Neural cell (in vitro differentiated cells): ENCODE measurements around the gene LCLAT1. TPM values are rescaled to one million over a fixed set of nuclear protein-coding genes. Genes with fewer than 3 reads are reported as not detected.

Experiments
- H2AFZ ChIP-seq: fragments of 200-600, 300-800 bp; sonication (generic), shearing (Covaris generic); 2 replicates; pipeline ENCODE4 v1.6.0; 2014; ENCODE audit warnings: low read depth, mild to moderate bottlenecking, antibody characterized with exemption, low read length, moderate library complexity
- H3F3A ChIP-seq: fragments of 200-600 bp; shearing (Covaris generic); 2 replicates; pipeline ENCODE4 v1.6.1; 2016; ENCODE audit warnings: mild to moderate bottlenecking, moderate library complexity, mixed read lengths, antibody characterized with exemption, low read length; ENCODE audit not compliant: insufficient read depth, poor library complexity, severe bottlenecking
- H3K27ac ChIP-seq: fragments of 200-600, 300-800 bp; sonication (generic), shearing (Covaris generic); 2 replicates; pipeline ENCODE4 v1.5.1; 2014; ENCODE audit warnings: mild to moderate bottlenecking, low read length, moderate library complexity
- H3K27me3 ChIP-seq: fragments of 300-800, 200-600 bp; sonication (generic), shearing (Covaris generic); 2 replicates; pipeline ENCODE4 v1.6.0; 2014; ENCODE audit warnings: mild to moderate bottlenecking, low read depth, low read length, moderate library complexity; ENCODE audit not compliant: insufficient read depth
- H3K36me3 ChIP-seq: fragments of 300-800, 200-600 bp; sonication (generic), shearing (Covaris generic); 2 replicates; pipeline ENCODE4 v1.5.1; 2014; ENCODE audit warnings: mild to moderate bottlenecking, antibody characterized with exemption, low read length, moderate library complexity; ENCODE audit not compliant: insufficient read depth
- H3K4me2 ChIP-seq: fragments of 300-800, 200-600 bp; sonication (generic), shearing (Covaris generic); 2 replicates; pipeline ENCODE4 v1.6.0; 2014; ENCODE audit warnings: mild to moderate bottlenecking, low read length
- H3K4me3 ChIP-seq: fragments of 300-800, 200-600 bp; sonication (generic), shearing (Covaris generic); 2 replicates; pipeline ENCODE4 v1.5.1; 2014; ENCODE audit warnings: mild to moderate bottlenecking, low read length, moderate library complexity
- H3K79me2 ChIP-seq: fragments of 200-600 bp; shearing (Covaris generic); replicated peaks from 2 replicates; pipeline ENCODE4 v1.6.0; 2014; ENCODE audit warnings: mild to moderate bottlenecking, low read length, moderate library complexity; ENCODE audit not compliant: insufficient read depth
- H3K9ac ChIP-seq: fragments of 300-800, 200-600 bp; sonication (generic), shearing (Covaris generic); 2 replicates; pipeline ENCODE4 v1.6.1; 2016; ENCODE audit warnings: mild to moderate bottlenecking, low read length, mixed read lengths
- H3K9me2 ChIP-seq: fragments of 200-600 bp; shearing (Covaris generic); 2 replicates; pipeline ENCODE4 v1.6.1; 2016; ENCODE audit warnings: mild to moderate bottlenecking, low read length, mixed read lengths; ENCODE audit not compliant: insufficient read depth
- H3K9me3 ChIP-seq: fragments of 200-600, 300-800 bp; sonication (generic), shearing (Covaris generic); 2 replicates; pipeline ENCODE4 v1.6.1; 2016; ENCODE audit warnings: mild to moderate bottlenecking, mixed run types, low read length, moderate library complexity, mixed read lengths
- H4K20me1 ChIP-seq: fragments of 200-600 bp; shearing (Covaris generic); 2 replicates; pipeline ENCODE4 v1.6.1; 2016; ENCODE audit warnings: mild to moderate bottlenecking, mixed run types; ENCODE audit not compliant: insufficient read depth
- EP300 ChIP-seq: fragments of 450-650 bp; conservative IDR thresholded peaks from 2 replicates; pipeline ENCODE4 v1.6.1; 2014; ENCODE audit warnings: antibody characterized with exemption, mild to moderate bottlenecking, moderate library complexity; ENCODE audit not compliant: poor library complexity, severe bottlenecking
- EZH2 ChIP-seq: fragments of 200-600, 300-800 bp; shearing (Covaris generic), sonication (generic); IDR thresholded peaks from 2 replicates; pipeline ENCODE4 v1.6.1; 2014; ENCODE audit warnings: antibody characterized with exemption, low read length, borderline replicate concordance, mild to moderate bottlenecking; ENCODE audit not compliant: insufficient read depth, poor library complexity, severe bottlenecking
- MXI1 ChIP-seq: fragments of 450-650 bp; conservative IDR thresholded peaks from 2 replicates; pipeline ENCODE4 v1.6.1; 2014; ENCODE audit warnings: antibody characterized with exemption, mild to moderate bottlenecking; ENCODE audit not compliant: poor library complexity, severe bottlenecking
- POLR2AphosphoS5 ChIP-seq: IDR thresholded peaks from 2 replicates; pipeline ENCODE4 v1.6.1; 2012
- RAD21 ChIP-seq: fragments of 450-650 bp; conservative IDR thresholded peaks from 2 replicates; pipeline ENCODE4 v1.6.1; 2014; ENCODE audit warnings: antibody characterized with exemption, mild to moderate bottlenecking, moderate library complexity
- SMC3 ChIP-seq: fragments of 450-650 bp; conservative IDR thresholded peaks from 2 replicates; pipeline ENCODE4 v1.6.1; 2014; ENCODE audit warnings: antibody characterized with exemption, mild to moderate bottlenecking, moderate library complexity; ENCODE audit not compliant: poor library complexity
- TAF1 ChIP-seq: IDR thresholded peaks from 2 replicates; pipeline ENCODE4 v1.6.1; 2012; ENCODE audit warnings: low read depth
- polyA plus RNA-seq: library from polyadenylated mRNA; depleted of rRNA; stranded (reverse); fragments of >200 nt; gene quantifications from 2 replicates; pipeline ENCODE4 v1.2.3, GENCODE V29; 2014
- TF ChIP-seq, protein P1 (sequence below): IDR thresholded peaks from 2 replicates; pipeline ENCODE4 v1.6.1; 2012; ENCODE audit warnings: borderline replicate concordance
- TF ChIP-seq, protein P2 (sequence below): fragments of 450-650 bp; IDR thresholded peaks from 2 replicates; pipeline ENCODE4 v1.5.1; 2014; ENCODE audit warnings: antibody characterized with exemption, mild to moderate bottlenecking, moderate library complexity; ENCODE audit not compliant: poor library complexity, severe bottlenecking

The LCLAT1 gene
- polyA plus RNA-seq, 1 donor from 2014 or later, result 5.8 TPM

DNA sequence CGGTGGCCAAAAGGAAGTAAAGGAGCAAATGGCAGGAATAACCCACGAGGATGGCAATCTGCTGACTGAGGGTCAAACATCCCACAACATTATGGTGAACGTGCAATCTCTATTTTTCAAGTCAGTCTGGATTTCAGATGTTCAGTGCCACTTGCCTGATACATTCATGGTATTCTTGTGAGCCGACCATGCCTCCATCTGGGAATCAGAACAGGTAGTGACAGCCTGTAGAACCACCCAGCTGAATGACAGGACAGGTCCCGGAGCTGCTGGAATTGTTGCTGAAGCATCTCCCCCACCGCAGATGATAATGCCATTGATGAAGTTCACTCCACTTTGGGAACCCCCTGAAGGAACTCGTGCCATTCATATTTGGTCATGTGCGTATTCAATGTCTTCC lies 237.0 kb downstream of the LCLAT1 start:
- Histone ChIP-seq H3K36me3 (no peaks in the 10 kb centered on the region), H3F3A (peaks cover 2% of the 10 kb centered on the region), H3K4me3 (no peak overlapping the region), H3K9ac (no peak overlapping the region), H3K9me2 (no peaks in the 10 kb centered on the region), H4K20me1 (no peaks in the 10 kb centered on the region), H3K9me3 (no peaks in the 10 kb centered on the region), H2AFZ (no peak overlapping the region), H3K79me2 (no peaks in the 10 kb centered on the region), H3K4me2 (no peak overlapping the region), H3K27ac (no peak overlapping the region), H3K27me3 (no peaks in the 10 kb centered on the region)
- TF ChIP-seq TAF1 (no peak), RAD21 (no peak)
- TF ChIP-seq, protein P1, sequence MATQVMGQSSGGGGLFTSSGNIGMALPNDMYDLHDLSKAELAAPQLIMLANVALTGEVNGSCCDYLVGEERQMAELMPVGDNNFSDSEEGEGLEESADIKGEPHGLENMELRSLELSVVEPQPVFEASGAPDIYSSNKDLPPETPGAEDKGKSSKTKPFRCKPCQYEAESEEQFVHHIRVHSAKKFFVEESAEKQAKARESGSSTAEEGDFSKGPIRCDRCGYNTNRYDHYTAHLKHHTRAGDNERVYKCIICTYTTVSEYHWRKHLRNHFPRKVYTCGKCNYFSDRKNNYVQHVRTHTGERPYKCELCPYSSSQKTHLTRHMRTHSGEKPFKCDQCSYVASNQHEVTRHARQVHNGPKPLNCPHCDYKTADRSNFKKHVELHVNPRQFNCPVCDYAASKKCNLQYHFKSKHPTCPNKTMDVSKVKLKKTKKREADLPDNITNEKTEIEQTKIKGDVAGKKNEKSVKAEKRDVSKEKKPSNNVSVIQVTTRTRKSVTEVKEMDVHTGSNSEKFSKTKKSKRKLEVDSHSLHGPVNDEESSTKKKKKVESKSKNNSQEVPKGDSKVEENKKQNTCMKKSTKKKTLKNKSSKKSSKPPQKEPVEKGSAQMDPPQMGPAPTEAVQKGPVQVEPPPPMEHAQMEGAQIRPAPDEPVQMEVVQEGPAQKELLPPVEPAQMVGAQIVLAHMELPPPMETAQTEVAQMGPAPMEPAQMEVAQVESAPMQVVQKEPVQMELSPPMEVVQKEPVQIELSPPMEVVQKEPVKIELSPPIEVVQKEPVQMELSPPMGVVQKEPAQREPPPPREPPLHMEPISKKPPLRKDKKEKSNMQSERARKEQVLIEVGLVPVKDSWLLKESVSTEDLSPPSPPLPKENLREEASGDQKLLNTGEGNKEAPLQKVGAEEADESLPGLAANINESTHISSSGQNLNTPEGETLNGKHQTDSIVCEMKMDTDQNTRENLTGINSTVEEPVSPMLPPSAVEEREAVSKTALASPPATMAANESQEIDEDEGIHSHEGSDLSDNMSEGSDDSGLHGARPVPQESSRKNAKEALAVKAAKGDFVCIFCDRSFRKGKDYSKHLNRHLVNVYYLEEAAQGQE, result no peak

DNA sequence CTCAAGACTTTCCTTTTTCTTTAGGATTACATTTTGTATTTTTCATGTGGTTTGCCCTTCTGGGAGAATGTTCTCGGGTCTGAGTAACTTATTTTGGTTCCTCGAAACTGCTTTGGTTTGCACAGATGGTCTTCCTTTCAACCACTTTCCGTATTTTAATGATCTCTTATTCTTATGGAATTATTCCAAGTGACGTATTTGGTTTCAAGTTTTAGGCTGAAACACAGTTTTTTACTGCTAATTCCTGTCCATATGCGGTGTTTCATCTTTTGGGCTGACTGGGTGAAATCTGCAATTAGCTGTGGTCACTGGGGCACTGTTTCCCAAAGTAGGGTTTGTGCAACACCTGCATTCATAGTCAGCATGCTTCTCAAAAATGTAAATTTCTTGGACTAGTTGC lies 237.5 kb downstream of the LCLAT1 start:
- H3K27ac ChIP-seq, result no peak overlapping the region
- no peak overlapping the region for H3K4me2 ChIP-seq

More for the DNA sequence above, 237.5 kb downstream of the LCLAT1 start:
- H3K27me3 ChIP-seq, result no peaks in the 10 kb centered on the region
- no peaks in the 10 kb centered on the region for H4K20me1 ChIP-seq
- H3K9me3 ChIP-seq, result no peaks in the 10 kb centered on the region
- no peak overlapping the region for H3K9ac ChIP-seq
- no peak overlapping the region for H2AFZ ChIP-seq
- H3K9me2 ChIP-seq, result no peaks in the 10 kb centered on the region
- H3K79me2 ChIP-seq, result no peaks in the 10 kb centered on the region
- H3K36me3 ChIP-seq, result no peaks in the 10 kb centered on the region
- no peak overlapping the region for H3K4me3 ChIP-seq
- TF ChIP-seq, protein P1, result no peak
- no peak for TF ChIP-seq RAD21
- TF ChIP-seq POLR2AphosphoS5, result no peak
- TF ChIP-seq, protein P2, sequence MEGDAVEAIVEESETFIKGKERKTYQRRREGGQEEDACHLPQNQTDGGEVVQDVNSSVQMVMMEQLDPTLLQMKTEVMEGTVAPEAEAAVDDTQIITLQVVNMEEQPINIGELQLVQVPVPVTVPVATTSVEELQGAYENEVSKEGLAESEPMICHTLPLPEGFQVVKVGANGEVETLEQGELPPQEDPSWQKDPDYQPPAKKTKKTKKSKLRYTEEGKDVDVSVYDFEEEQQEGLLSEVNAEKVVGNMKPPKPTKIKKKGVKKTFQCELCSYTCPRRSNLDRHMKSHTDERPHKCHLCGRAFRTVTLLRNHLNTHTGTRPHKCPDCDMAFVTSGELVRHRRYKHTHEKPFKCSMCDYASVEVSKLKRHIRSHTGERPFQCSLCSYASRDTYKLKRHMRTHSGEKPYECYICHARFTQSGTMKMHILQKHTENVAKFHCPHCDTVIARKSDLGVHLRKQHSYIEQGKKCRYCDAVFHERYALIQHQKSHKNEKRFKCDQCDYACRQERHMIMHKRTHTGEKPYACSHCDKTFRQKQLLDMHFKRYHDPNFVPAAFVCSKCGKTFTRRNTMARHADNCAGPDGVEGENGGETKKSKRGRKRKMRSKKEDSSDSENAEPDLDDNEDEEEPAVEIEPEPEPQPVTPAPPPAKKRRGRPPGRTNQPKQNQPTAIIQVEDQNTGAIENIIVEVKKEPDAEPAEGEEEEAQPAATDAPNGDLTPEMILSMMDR, result no peak
- no peak for TF ChIP-seq MXI1
- TF ChIP-seq EP300, result no peak
- TF ChIP-seq EZH2, result no peak
- TF ChIP-seq TAF1, result no peak
- no peak for TF ChIP-seq SMC3
- peaks cover under 1% of the 10 kb centered on the region for H3F3A ChIP-seq
